Neural cell (in vitro differentiated cells): ENCODE results near the gene RAP1B.

ENCODE experiments used
- CTCF ChIP-seq: fragments of 450-650 bp; IDR thresholded peaks from 2 replicates; pipeline ENCODE4 v1.5.1; 2014; ENCODE audit warnings: antibody characterized with exemption, mild to moderate bottlenecking, moderate library complexity; ENCODE audit not compliant: poor library complexity, severe bottlenecking
- EP300 ChIP-seq: fragments of 450-650 bp; conservative IDR thresholded peaks from 2 replicates; pipeline ENCODE4 v1.6.1; 2014; ENCODE audit warnings: antibody characterized with exemption, mild to moderate bottlenecking, moderate library complexity; ENCODE audit not compliant: poor library complexity, severe bottlenecking
- EZH2 ChIP-seq: fragments of 200-600, 300-800 bp; shearing (Covaris generic), sonication (generic); IDR thresholded peaks from 2 replicates; pipeline ENCODE4 v1.6.1; 2014; ENCODE audit warnings: antibody characterized with exemption, low read length, borderline replicate concordance, mild to moderate bottlenecking; ENCODE audit not compliant: insufficient read depth, poor library complexity, severe bottlenecking
- MXI1 ChIP-seq: fragments of 450-650 bp; conservative IDR thresholded peaks from 2 replicates; pipeline ENCODE4 v1.6.1; 2014; ENCODE audit warnings: antibody characterized with exemption, mild to moderate bottlenecking; ENCODE audit not compliant: poor library complexity, severe bottlenecking
- POLR2AphosphoS5 ChIP-seq: IDR thresholded peaks from 2 replicates; pipeline ENCODE4 v1.6.1; 2012
- RAD21 ChIP-seq: fragments of 450-650 bp; conservative IDR thresholded peaks from 2 replicates; pipeline ENCODE4 v1.6.1; 2014; ENCODE audit warnings: antibody characterized with exemption, mild to moderate bottlenecking, moderate library complexity
- REST ChIP-seq: IDR thresholded peaks from 2 replicates; pipeline ENCODE4 v1.6.1; 2012; ENCODE audit warnings: borderline replicate concordance
- SMC3 ChIP-seq: fragments of 450-650 bp; conservative IDR thresholded peaks from 2 replicates; pipeline ENCODE4 v1.6.1; 2014; ENCODE audit warnings: antibody characterized with exemption, mild to moderate bottlenecking, moderate library complexity; ENCODE audit not compliant: poor library complexity
- TAF1 ChIP-seq: IDR thresholded peaks from 2 replicates; pipeline ENCODE4 v1.6.1; 2012; ENCODE audit warnings: low read depth

GRCh38 chr12:68627673-68628319 is 17.1 kb downstream of the RAP1B start:
- TF ChIP-seq CTCF, result no peak
- TF ChIP-seq EZH2, result no peak
- no peak for TF ChIP-seq TAF1
- TF ChIP-seq REST, result no peak
- no peak for TF ChIP-seq RAD21
- TF ChIP-seq POLR2AphosphoS5, result no peak
- TF ChIP-seq SMC3, result no peak
- TF ChIP-seq EP300, result no peak
- no peak for TF ChIP-seq MXI1
